Astrocyte (in vitro differentiated cells and primary cell): ENCODE measurements around the gene IL1R2. TPM values are rescaled to one million over a fixed set of nuclear protein-coding genes. Genes with fewer than 3 reads are reported as not detected.

Source experiments
- DNase-seq: peaks from one replicate; pipeline ENCODE4 v3.0.0-alpha.2; 2010; ENCODE audit warnings: low read depth
- FAIRE-seq: peaks from 2 replicates; lab custom pipeline; 2011; peaks lifted over from hg19 to GRCh38; lab: Jason Lieb, UNC
- H2AFZ ChIP-seq: 2 replicates; pipeline ENCODE4 v1.6.0; 2012; ENCODE audit warnings: low read depth, low read length, inconsistent platforms
- H3K27ac ChIP-seq: 2 replicates; pipeline ENCODE4 v1.5.1; 2011; ENCODE audit warnings: low read depth, low read length, inconsistent platforms
- H3K27me3 ChIP-seq: 2 replicates; pipeline ENCODE4 v1.6.0; 2011; ENCODE audit warnings: low read length, inconsistent platforms; ENCODE audit not compliant: insufficient read depth
- H3K36me3 ChIP-seq: 2 replicates; pipeline ENCODE4 v1.5.1; 2011; ENCODE audit warnings: low read length, inconsistent platforms; ENCODE audit not compliant: insufficient read depth
- H3K4me1 ChIP-seq: 2 replicates; pipeline ENCODE4 v1.5.1; 2011; ENCODE audit warnings: low read length, inconsistent platforms; ENCODE audit not compliant: insufficient read depth
- H3K4me2 ChIP-seq: 2 replicates; pipeline ENCODE4 v1.6.0; 2012; ENCODE audit warnings: low read length, inconsistent platforms
- H3K4me3 ChIP-seq: 2 replicates; pipeline ENCODE4 v1.5.1; 2011; ENCODE audit warnings: low read depth, mild to moderate bottlenecking, low read length, inconsistent platforms; ENCODE audit not compliant: insufficient read depth
- H3K79me2 ChIP-seq: 2 replicates; pipeline ENCODE4 v1.6.0; 2012; ENCODE audit warnings: mild to moderate bottlenecking, low read length, inconsistent platforms; ENCODE audit not compliant: insufficient read depth
- H3K9ac ChIP-seq: 2 replicates; pipeline ENCODE4 v1.6.0; 2012; ENCODE audit warnings: mild to moderate bottlenecking, low read length, inconsistent platforms
- H3K9me3 ChIP-seq: 2 replicates; pipeline ENCODE4 v1.5.1; 2012; ENCODE audit warnings: low read depth, mild to moderate bottlenecking, low read length, inconsistent platforms; ENCODE audit not compliant: insufficient read depth
- H4K20me1 ChIP-seq: 2 replicates; pipeline ENCODE4 v1.6.0; 2012; ENCODE audit warnings: low read length, inconsistent platforms; ENCODE audit not compliant: insufficient read depth
- H3K27ac Mint-ChIP-seq: one replicate; pipeline ENCODE4 v1.8.0; 2021; ENCODE audit warnings: mild to moderate bottlenecking, mixed read lengths; ENCODE audit not compliant: unreplicated experiment
- H3K27me3 Mint-ChIP-seq: one replicate; pipeline ENCODE4 v1.8.0; 2021; ENCODE audit warnings: low read depth, mixed read lengths; ENCODE audit not compliant: unreplicated experiment
- H3K36me3 Mint-ChIP-seq: one replicate; pipeline ENCODE4 v1.8.0; 2021; ENCODE audit warnings: low read depth, mixed read lengths; ENCODE audit not compliant: unreplicated experiment
- H3K4me1 Mint-ChIP-seq: one replicate; pipeline ENCODE4 v1.8.0; 2021; ENCODE audit warnings: low read depth, mixed read lengths; ENCODE audit not compliant: unreplicated experiment
- H3K4me3 Mint-ChIP-seq: one replicate; pipeline ENCODE4 v1.8.0; 2021; ENCODE audit warnings: mild to moderate bottlenecking, moderate library complexity, mixed read lengths; ENCODE audit not compliant: unreplicated experiment
- H3K9me3 Mint-ChIP-seq: one replicate; pipeline ENCODE4 v1.8.0; 2021; ENCODE audit warnings: mild to moderate bottlenecking, mixed read lengths; ENCODE audit not compliant: unreplicated experiment
- EZH2 ChIP-seq: IDR thresholded peaks from 2 replicates; pipeline ENCODE4 v1.6.1; 2012; ENCODE audit warnings: mild to moderate bottlenecking, low read length, inconsistent platforms; ENCODE audit not compliant: insufficient read depth
- total RNA-seq: library from RNA; stranded (reverse); gene quantifications from 2 replicates; pipeline ENCODE4 v1.2.1, GENCODE V29; 2021
- TF ChIP-seq, protein P1 (sequence below): IDR thresholded peaks from 2 replicates; pipeline ENCODE4 v1.5.1; 2011; ENCODE audit warnings: low read depth, mild to moderate bottlenecking, inconsistent platforms, low read length, moderate library complexity; ENCODE audit not compliant: insufficient read depth

Gene IL1R2
- total RNA-seq, 1 donor from 2014 or later: 0.34 TPM

DNA sequence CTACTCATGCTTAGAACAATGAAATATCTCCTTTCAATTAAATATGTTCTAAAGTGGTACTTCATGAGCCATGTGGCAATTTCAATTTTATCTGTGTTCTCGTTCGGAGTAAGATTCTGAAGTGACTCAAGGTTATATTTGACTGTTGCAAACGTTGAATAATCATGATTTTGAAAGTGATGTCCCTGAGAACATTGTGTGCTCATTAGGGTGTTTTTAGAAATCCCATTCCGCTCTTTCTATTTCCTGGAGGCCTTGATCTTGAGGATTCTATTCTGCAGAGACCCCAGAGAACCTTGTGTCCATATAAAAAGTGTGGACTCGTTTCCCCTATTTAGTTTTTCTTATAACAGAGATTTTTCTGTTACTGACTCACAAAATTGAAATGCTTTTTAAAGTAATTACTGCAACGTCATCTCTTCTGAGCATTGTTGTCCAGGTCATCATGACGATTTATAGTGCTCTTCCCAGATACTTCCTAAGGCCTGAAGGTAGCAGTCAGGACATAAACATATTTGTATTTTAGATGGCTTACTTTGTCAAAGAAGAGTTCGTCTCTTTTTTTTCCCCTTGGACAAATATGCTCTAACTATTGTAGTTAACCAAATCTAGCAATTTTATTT lies 27.2 kb downstream of the IL1R2 start:
- Mint-ChIP-seq H3K36me3 (no peaks in the 10 kb centered on the region), H3K27me3 (peaks cover 7% of the 10 kb centered on the region), H3K27ac (no peak overlapping the region), H3K4me1 (peaks cover 4% of the 10 kb centered on the region), H3K9me3 (no peaks in the 10 kb centered on the region), H3K4me3 (no peak overlapping the region)
- Histone ChIP-seq H3K4me1 (peaks cover 3% of the 10 kb centered on the region), H3K9ac (no peak overlapping the region), H3K9me3 (no peaks in the 10 kb centered on the region), H3K79me2 (no peaks in the 10 kb centered on the region), H4K20me1 (no peaks in the 10 kb centered on the region), H3K27ac (no peak overlapping the region), H3K36me3 (no peaks in the 10 kb centered on the region), H3K4me3 (no peak overlapping the region), H3K27me3 (no peaks in the 10 kb centered on the region), H3K4me2 (no peak overlapping the region), H2AFZ (no peak overlapping the region)
- DNase-seq: no peak
- TF ChIP-seq EZH2: no peak
- TF ChIP-seq, protein P1, sequence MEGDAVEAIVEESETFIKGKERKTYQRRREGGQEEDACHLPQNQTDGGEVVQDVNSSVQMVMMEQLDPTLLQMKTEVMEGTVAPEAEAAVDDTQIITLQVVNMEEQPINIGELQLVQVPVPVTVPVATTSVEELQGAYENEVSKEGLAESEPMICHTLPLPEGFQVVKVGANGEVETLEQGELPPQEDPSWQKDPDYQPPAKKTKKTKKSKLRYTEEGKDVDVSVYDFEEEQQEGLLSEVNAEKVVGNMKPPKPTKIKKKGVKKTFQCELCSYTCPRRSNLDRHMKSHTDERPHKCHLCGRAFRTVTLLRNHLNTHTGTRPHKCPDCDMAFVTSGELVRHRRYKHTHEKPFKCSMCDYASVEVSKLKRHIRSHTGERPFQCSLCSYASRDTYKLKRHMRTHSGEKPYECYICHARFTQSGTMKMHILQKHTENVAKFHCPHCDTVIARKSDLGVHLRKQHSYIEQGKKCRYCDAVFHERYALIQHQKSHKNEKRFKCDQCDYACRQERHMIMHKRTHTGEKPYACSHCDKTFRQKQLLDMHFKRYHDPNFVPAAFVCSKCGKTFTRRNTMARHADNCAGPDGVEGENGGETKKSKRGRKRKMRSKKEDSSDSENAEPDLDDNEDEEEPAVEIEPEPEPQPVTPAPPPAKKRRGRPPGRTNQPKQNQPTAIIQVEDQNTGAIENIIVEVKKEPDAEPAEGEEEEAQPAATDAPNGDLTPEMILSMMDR: no peak
- no peak for FAIRE-seq

DNA sequence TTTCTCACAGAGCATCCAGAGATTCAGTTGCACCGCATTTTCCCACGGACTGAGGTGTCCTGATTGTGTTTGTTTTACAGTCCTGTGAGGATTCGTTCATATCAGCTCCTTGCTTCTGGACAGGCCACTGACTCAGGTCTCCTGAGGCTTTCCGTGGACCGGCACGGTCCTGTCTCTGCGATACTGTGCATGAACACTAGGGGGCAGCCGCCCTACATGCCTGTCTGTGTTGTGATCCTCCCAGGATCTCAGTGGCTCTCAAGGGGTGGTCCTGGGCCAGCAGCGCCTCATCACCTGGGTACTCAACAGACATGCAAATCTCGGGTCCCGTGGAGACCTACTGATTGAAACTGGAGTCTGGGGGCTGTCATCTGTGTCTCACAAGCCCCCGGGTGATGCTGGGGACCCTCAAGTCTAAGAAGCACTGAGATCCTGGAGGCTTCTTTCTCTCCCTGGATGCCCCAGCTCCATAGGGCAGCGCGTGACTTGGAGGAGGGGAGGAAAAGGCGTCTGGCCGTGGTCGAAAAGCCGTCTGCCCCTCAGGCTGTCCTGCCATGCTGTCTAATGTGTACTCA lies 28.9 kb downstream of the IL1R2 start:
- DNase-seq (peak; percentile 68), FAIRE-seq (no peak)
- Histone ChIP-seq H3K27ac (no peak overlapping the region), H3K9ac (peak overlapping the region; percentile 9), H3K4me1 (peaks cover 3% of the 10 kb centered on the region), H3K79me2 (no peaks in the 10 kb centered on the region), H3K36me3 (no peaks in the 10 kb centered on the region), H2AFZ (no peak overlapping the region), H4K20me1 (no peaks in the 10 kb centered on the region), H3K4me2 (no peak overlapping the region), H3K27me3 (no peaks in the 10 kb centered on the region), H3K9me3 (no peaks in the 10 kb centered on the region), H3K4me3 (no peak overlapping the region)
- H3K27me3 Mint-ChIP-seq: peaks cover 7% of the 10 kb centered on the region
- TF ChIP-seq, protein P1: peak; percentile 95
- TF ChIP-seq EZH2: no peak
- no peaks in the 10 kb centered on the region for H3K36me3 Mint-ChIP-seq
- peaks cover 14% of the 10 kb centered on the region for H3K4me1 Mint-ChIP-seq
- H3K27ac Mint-ChIP-seq: peak overlapping the region; percentile 47
- no peak overlapping the region for H3K4me3 Mint-ChIP-seq
- no peaks in the 10 kb centered on the region for H3K9me3 Mint-ChIP-seq

DNA sequence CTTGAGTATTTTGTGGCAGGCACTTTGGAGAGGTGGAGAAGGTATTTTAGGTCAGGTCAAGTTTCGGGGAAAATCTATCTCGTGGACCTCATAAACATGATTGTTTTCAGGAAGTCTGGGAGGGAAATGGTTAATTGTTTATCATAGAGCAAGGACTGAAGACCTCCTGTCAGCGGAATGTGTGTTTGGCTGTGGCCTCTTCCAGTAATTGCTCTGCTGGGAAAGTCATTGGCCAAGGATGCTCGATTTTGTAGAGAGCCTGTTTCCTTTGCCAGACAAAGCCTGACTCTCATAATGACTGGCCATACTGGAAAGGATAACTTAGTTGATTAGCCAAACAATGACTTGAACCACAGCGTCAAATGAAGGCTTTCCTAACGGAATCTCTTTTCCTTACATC lies 30.0 kb downstream of the IL1R2 start:
- H2AFZ ChIP-seq: no peak overlapping the region
- no peaks in the 10 kb centered on the region for H3K9me3 ChIP-seq
- Mint-ChIP-seq H3K36me3 (no peaks in the 10 kb centered on the region), H3K4me1 (peaks cover 22% of the 10 kb centered on the region), H3K4me3 (no peak overlapping the region), H3K27ac (no peak overlapping the region), H3K27me3 (peaks cover 7% of the 10 kb centered on the region), H3K9me3 (no peaks in the 10 kb centered on the region)
- no peak overlapping the region for H3K4me2 ChIP-seq
- H3K79me2 ChIP-seq: no peaks in the 10 kb centered on the region
- no peaks in the 10 kb centered on the region for H3K27me3 ChIP-seq
- DNase-seq (peak; percentile 76), FAIRE-seq (no peak)
- TF ChIP-seq, protein P1: no peak
- no peak for TF ChIP-seq EZH2
- H4K20me1 ChIP-seq: no peaks in the 10 kb centered on the region
- H3K9ac ChIP-seq: no peak overlapping the region
- H3K4me1 ChIP-seq: peaks cover 6% of the 10 kb centered on the region
- no peak overlapping the region for H3K4me3 ChIP-seq
- no peaks in the 10 kb centered on the region for H3K36me3 ChIP-seq
- H3K27ac ChIP-seq: no peak overlapping the region
